ENCODE measurements around the gene GNG12.
A peak's percentile ranks its signal among the peaks of the same experiment; 100 is the strongest.

Gene GNG12

GRCh38 chr1:67704351-67704750 is 128.9 kb downstream of the GNG12 start:
- DNase-seq (ENCODE audit: low spot score), result no peak

DNA sequence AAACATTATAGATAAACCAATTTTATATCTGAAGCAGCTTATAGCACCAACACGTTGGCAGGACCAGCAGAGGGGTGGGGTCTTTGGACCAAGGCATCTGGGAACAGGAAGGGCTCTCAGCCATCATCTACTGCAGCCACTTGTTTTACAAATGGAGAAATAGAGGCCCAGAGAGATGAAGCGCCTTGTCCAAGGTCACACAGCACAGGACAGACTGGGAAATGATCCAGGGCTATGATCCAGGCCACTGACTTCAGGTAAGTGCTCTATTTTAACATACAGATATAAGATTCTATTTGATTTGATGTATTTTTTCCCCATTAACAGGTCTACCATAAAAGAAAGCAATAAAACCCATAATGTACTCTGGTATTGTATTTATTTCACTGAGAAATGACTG is 131.4 kb downstream of the GNG12 start:
- no peak for DNase-seq (ENCODE audit: low spot score)

DNA sequence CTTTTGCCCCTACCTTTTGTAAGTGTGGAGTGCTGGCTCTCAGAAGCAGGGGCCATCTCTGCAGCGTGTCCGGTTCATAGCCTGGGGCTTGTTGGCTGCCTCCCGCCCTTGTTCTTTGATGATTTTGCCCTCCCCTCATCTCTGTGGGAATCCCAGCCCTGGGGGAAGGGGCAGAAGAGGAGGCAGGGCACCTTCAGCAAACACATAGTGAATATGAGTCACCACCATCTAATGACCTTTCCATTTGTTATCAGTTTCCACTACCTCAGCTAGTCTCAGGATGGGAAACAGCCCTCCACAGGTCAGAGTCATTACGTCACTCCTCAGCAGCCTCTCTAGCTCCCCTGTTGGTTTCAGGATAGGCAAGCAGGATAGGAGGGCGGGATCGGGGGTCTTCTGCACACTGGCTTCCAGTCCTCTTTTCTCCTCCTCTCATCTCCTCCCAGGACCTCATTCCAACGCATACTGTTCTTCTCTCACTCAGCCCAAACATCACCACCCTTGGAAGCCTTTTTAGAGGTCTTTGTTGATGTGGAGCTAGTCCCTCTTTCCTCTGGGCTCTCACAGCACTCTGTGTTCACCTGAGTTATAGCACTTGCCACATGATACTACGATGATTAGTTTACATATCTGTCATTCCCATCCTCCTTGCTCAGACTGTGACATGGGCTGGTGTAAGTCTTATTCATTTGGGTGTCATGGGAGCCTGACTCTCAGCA is 132.4 kb downstream of the GNG12 start:
- no peak for DNase-seq (ENCODE audit: low spot score)

DNA sequence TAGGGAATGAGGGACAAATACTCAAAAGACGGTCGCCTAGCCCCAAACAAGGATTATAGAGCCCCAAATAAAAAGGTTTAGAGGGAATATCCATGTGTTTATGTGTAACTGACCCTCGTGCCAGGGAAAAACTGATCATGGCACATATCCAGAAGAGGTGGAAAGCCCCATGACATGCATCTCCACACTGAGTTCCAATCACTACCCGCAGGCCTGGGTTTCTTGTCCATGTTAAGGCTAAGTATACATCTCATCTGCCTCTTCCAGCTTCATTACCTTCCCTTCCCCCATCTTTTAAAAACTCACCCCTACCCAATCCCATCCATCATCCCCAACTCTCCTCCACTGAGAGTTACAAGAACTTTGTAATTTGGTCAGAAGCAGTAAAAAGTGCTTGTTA is 133.0 kb downstream of the GNG12 start:
- no peak for DNase-seq (ENCODE audit: low spot score)

DNA sequence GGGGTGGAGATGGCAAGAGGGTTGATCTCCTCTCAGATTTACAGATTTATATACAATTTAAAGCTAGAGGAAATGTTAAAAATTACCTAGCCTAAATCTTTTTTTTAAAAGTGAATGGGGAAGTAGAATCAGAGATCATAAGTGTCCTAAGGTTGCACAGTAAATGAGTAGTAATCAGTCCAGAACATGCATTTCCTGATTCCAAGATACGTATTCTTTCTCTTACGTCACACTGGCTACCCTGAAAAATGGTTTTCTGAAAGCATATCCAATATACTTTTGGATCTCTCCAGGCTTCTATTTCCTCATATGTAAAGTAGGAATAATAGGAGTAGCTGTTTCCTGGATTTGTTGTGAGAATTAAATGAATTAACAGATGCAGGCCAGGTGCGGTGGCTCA is 136.6 kb downstream of the GNG12 start:
- DNase-seq (ENCODE audit: low spot score), result no peak

- DNase-seq (ENCODE audit: low spot score), result no peak
Observed at GRCh38 chr1:67695963-67696362, 137.3 kb downstream of the GNG12 start.

DNA sequence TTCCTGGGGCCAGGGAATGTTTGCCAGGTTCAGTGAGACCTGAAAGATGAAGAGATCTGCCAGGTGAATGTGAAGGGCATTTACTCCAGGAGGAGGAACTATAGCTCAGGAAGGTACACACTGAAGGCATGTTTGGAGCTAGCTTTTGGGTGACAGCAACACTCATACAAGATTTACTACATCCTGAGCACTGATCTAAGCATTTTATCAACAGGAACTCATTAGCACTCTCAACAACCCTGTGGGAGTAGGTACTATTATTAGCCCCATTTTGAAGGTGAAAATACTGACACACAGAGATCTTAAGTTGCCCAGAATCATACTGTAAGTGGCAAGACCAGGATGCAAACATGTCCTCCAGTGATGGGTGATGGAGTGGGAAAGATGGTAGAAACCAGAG is 141.6 kb downstream of the GNG12 start:
- DNase-seq (ENCODE audit: low spot score), result no peak

DNA sequence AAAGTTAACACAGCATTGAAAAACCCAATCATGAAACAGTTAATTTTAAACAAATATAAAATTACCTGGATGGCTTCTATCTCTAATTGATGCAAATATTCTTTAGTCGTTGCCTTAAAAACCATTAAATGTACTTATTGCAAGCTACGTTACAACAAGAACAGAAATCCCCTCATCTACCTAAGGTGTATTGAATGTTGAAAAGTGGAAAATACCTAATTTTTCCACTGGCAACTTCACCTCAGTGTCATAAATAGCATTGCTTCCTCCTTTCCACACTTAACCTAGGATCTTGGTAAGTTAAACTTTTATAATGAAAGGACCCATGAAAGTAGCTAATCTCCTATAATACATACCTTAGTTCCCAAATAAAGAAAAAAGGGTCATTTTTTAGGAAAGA is 142.9 kb downstream of the GNG12 start:
- no peak for DNase-seq (ENCODE audit: low spot score)

DNA sequence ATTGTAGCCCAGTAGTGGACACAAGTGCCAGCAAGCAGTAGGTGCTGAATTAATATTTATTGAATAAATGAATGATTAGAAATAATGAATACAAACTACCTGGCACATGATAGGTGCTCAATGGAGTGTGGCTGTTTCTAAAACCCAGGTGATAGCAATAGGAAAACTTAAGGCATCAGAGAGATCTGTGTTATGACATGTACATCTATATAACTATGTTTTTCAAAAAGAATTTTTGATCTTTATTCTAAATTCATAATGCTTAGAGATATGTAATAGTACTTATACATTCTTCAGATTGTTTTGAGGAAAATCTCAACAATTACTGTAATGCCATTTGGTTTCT is 143.3 kb downstream of the GNG12 start:
- no peak for DNase-seq (ENCODE audit: low spot score)

DNA sequence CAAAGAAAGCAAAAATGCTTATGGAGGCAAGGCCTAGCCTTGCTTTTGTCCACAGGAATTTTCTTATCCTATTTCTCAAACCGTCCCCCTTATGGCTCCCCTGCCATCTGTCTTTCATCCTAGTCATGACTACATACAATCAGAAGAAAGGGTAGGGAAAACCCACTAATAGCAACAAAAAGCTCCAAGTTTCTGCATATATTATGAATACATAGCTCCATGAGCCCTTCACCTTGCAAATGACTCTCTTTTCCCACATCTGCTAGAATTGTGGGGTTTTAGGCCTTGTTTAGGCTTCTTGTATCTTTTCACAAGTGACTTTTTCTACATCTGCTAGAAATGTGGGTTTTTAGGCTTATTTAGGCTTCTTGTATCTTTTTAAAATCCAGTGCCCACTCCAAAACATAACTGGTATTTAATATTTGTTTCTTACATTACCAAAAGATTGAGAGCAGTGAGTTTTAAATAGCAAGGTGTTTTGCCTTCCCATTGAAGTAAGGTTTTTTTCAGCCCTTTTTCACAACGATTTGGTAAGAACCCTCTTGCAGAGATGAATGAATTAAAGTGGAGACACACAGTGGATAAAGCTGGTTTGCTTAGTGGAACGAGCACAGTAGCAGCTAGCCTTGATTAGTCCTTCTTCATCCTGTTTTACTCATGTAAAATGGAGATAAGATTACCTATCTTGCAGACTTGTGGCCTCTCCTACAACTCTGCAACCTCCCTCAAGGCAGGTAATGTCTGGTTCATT is 143.8 kb downstream of the GNG12 start:
- no peak for DNase-seq (ENCODE audit: low spot score)

DNA sequence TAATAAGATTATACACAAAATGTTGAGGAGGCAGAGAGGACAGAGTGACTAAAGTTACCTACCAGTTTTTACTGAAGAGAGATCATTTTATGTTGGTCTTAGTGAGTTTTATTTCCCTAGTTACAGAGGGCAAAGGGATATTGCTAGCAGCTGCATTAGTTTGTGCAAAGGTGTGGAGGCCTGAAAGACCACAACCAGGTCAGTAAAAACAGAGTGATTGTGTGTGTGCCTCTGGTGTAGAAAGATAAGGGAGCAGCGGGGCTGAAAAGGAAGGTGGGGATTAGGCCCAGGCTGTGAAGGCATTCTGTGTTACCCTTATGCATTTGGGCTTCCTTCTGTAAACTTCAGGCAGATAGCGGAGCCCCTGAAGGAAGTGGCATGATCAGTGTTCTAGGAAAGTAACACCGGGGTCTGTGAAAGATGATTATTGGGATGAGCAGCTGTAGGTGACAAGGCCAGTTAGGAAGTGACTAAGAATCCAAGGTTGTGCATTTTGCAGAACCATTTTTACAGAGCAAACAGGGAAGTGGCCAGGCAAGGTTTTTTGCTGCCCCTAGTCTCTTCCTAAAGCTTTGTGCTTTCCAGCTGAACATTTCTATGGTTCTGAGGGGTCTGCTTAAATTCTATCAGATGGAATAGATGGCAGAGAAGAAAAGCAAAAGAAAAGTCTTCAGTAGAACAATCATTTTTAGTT is 144.6 kb downstream of the GNG12 start:
- DNase-seq (ENCODE audit: low spot score), result no peak

GRCh38 chr1:67687649-67688048 is 145.6 kb downstream of the GNG12 start:
- peak; percentile 57 for DNase-seq (ENCODE audit: low spot score)

GRCh38 chr1:67687198-67687545 is 146.1 kb downstream of the GNG12 start:
- DNase-seq (ENCODE audit: low spot score), result no peak

GRCh38 chr1:67686267-67687197 is 146.7 kb downstream of the GNG12 start:
- DNase-seq (ENCODE audit: low spot score), result peak; percentile 89

DNA sequence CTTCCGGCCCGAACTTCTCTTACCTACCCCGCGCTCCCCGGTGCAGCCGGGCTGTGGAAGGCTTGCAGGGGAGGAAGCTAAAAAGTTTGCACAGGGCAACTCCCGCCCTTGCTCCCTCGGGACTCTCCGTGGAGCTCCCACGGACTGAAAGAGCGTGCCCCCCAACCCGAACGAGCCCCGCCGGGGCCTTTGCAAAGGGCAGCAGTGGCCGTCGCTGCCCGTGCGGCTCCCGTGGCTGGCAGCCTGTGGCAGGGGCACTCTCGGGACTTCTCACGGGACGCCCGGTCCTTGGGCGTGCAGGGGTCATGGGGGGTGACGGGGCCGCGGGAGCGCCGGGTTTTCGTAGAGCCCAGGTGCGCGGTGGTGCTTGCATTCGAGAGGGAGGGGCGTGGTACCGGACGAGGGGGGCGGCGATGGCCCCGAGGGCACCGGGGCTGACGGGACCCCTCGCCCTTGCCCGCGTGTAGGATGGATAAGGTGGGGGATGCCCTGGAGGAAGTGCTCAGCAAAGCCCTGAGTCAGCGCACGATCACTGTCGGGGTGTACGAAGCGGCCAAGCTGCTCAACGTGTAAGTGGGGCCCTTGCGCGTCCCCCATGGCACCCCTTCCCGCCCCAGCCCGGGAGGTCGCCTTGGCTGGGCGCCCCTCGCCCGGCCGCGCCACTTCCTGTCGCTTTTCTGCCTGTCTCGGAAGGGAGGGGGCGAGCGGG is 147.6 kb downstream of the GNG12 start:
- DNase-seq (ENCODE audit: low spot score), result peak; percentile 24

DNA sequence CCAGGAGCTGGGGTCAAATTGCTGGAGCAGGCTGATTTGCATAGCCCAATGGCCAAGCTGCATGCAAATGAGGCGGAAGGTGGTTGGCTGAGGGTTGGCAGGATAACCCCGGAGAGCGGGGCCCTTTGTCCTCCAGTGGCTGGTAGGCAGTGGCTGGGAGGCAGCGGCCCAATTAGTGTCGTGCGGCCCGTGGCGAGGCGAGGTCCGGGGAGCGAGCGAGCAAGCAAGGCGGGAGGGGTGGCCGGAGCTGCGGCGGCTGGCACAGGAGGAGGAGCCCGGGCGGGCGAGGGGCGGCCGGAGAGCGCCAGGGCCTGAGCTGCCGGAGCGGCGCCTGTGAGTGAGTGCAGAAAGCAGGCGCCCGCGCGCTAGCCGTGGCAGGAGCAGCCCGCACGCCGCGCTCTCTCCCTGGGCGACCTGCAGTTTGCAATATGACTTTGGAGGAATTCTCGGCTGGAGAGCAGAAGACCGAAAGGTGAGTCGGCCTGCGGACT is 148.2 kb downstream of the GNG12 start, which contains the start of gene GADD45A:
GADD45A (plus strand) TSS at position 135 of the 491 bp plus-strand sequence; CDS start at position 429, 294 bp downstream.
- peak; percentile 94 for DNase-seq (ENCODE audit: low spot score)

DNA sequence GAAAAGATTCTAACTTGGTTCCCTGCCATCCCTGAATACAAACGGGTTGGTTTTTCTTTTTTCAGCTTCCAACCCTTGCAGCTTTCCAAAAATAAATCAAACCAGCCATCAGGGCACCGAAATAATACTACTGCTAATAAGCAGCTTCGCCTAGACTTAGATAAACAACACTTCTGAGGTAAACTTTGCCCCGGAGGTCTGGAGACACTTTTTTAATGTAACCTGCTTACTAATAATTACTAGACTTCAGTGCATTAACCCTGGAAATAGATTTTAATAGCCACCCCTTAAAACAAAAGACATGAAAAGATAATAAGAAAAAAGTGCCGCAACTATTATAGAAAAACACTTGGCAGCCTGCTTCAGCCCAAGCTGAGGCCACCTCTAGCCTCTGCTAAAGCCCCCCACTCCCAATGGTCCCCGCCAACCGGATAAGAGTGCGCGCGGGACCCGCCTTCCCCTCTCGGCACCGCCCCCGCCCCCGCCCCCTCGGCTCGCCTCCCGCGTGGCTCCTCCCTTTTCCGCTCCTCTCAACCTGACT is 148.7 kb downstream of the GNG12 start:
- no peak for DNase-seq (ENCODE audit: low spot score)

DNA sequence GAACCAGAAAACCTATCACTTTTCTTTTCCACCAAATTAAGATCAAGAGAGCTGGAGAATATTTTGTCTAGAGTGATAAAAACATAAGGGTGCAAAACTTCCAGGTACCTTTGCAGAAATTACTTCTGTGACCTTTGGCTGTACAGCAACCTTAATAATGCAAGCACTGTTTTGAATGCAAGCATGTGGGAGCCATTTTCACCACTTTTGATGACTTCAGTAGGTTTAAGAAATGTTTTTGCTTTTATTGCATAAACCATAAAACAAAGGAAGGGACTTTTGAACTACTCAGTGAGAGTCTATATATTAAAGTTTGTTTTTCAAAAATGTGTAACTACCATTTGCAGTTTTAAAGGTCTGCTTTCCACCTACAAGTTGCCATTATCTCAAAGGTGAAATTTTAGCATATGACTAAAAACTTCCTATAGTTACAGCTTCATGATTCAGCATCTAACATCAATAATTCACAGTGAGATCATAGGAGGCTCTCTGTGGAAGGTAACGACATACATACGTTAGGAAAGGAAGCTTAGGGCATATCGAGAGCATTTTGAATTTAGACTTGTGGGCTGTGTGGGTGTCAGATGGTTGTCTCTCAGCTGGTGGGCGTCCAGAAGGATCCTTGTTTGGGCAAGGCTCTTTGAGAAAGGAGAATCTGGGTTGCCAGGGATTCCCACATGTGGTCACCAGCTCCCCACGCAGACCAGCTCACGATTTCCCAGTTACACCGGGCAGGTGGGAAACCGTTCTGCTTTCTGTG is 149.3 kb downstream of the GNG12 start:
- no peak for DNase-seq (ENCODE audit: low spot score)

GRCh38 chr1:67683316-67683715 is 150.0 kb downstream of the GNG12 start:
- DNase-seq (ENCODE audit: low spot score), result peak; percentile 40

DNA sequence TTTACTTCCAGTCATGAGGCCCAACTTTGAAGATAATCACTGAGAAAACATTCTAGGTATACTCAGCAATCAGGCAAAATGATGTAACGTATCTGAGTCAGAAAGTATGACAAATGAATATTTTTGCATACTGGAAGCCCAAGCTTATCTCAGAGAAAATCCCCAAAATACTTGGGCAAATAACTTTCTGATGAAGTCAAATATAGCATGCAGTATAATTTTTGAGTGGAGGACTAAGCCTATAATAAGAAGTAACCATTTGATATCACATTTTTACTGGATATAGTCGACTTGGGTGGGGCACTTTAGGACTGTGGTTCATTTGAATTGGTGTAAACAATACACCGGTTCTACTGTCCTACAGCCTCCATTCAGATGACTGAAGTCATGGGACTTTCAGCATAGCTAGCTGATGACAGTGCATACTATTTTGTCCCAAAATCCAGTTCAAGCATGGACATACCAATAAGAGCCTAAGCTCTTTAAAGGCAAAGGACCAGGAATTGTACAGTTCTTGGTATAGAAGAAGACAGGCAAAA is 150.5 kb downstream of the GNG12 start:
- peak; percentile 47 for DNase-seq (ENCODE audit: low spot score)
